GM23338 (cell line): ENCODE measurements around the gene ETFA. TPM values are rescaled to one million over a fixed set of nuclear protein-coding genes. Genes with fewer than 3 reads are reported as not detected.

Source experiments
- ATAC-seq: fragments of 200-7000 bp; cut with Tn5 transposase; 3 replicates; pipeline ENCODE4 v1.9.1; 2020
- DNase-seq: peaks from one replicate; pipeline ENCODE4 v3.0.0-alpha.2; 2015; ENCODE audit warnings: low spot score
- H2AFZ ChIP-seq: fragments of 200-600 bp; sonication (generic); 2 replicates; pipeline ENCODE4 v1.8.0; 2016; ENCODE audit warnings: antibody characterized with exemption, mild to moderate bottlenecking, moderate library complexity
- H3F3A ChIP-seq: fragments of 200-600 bp; sonication (generic); replicated peaks from 2 replicates; pipeline ENCODE4 v1.8.0; 2017; ENCODE audit warnings: antibody characterized with exemption, mixed run types, low read depth
- H3K27ac ChIP-seq: fragments of 200-600 bp; sonication (generic); 2 replicates; pipeline ENCODE4 v1.6.1; 2016; ENCODE audit warnings: low read depth
- H3K27me3 ChIP-seq: fragments of 200-600 bp; sonication (generic); 2 replicates; pipeline ENCODE4 v1.8.0; 2016; ENCODE audit warnings: mild to moderate bottlenecking, mixed run types, moderate library complexity; ENCODE audit not compliant: insufficient read depth
- H3K36me3 ChIP-seq: fragments of 200-600 bp; sonication (generic); 2 replicates; pipeline ENCODE4 v1.8.0; 2016; ENCODE audit warnings: mild to moderate bottlenecking; ENCODE audit not compliant: insufficient read depth
- H3K4me1 ChIP-seq: fragments of 200-600 bp; sonication (generic); 2 replicates; pipeline ENCODE4 v1.8.0; 2016; ENCODE audit warnings: mild to moderate bottlenecking, moderate library complexity; ENCODE audit not compliant: insufficient read depth
- H3K4me2 ChIP-seq: fragments of 200-600 bp; sonication (generic); 2 replicates; pipeline ENCODE4 v1.7.1; 2017; ENCODE audit warnings: mixed run types
- H3K4me3 ChIP-seq: fragments of 200-600 bp; sonication (generic); 2 replicates; pipeline ENCODE4 v1.6.1; 2016; ENCODE audit warnings: mixed run types
- H3K79me2 ChIP-seq: fragments of 200-600 bp; sonication (generic); replicated peaks from 2 replicates; pipeline ENCODE4 v1.8.0; 2017; ENCODE audit warnings: mild to moderate bottlenecking; ENCODE audit not compliant: insufficient read depth
- H3K9me2 ChIP-seq: fragments of 200-600 bp; sonication (generic); 2 replicates; pipeline ENCODE4 v1.8.0; 2017; ENCODE audit not compliant: insufficient read depth
- H4K20me1 ChIP-seq: fragments of 200-600 bp; sonication (generic); replicated peaks from 2 replicates; pipeline ENCODE4 v1.8.0; 2017; ENCODE audit warnings: mild to moderate bottlenecking; ENCODE audit not compliant: insufficient read depth
- H3K27ac Mint-ChIP-seq: 2 replicates; pipeline ENCODE4 v1.8.0; 2020; ENCODE audit warnings: inconsistent platforms, mild to moderate bottlenecking, moderate library complexity, mixed read lengths
- H3K27me3 Mint-ChIP-seq: 3 replicates; pipeline ENCODE4 v1.8.0; 2022; ENCODE audit warnings: low read depth, mild to moderate bottlenecking, moderate library complexity, mixed read lengths, inconsistent platforms; ENCODE audit not compliant: insufficient read depth, poor library complexity
- H3K36me3 Mint-ChIP-seq: 3 replicates; pipeline ENCODE4 v1.8.0; 2021; ENCODE audit warnings: low read depth, mild to moderate bottlenecking, inconsistent platforms, moderate library complexity, mixed read lengths
- H3K4me1 Mint-ChIP-seq: 3 replicates; pipeline ENCODE4 v1.8.0; 2020; ENCODE audit warnings: mild to moderate bottlenecking, inconsistent platforms, mixed read lengths
- H3K4me3 Mint-ChIP-seq: 3 replicates; pipeline ENCODE4 v1.8.0; 2021; ENCODE audit warnings: moderate library complexity, mild to moderate bottlenecking, inconsistent platforms, mixed read lengths
- H3K9me3 Mint-ChIP-seq: 3 replicates; pipeline ENCODE4 v1.8.0; 2020; ENCODE audit warnings: moderate library complexity, mild to moderate bottlenecking, inconsistent platforms, mixed read lengths
- CREB1 ChIP-seq: fragments of 250-450 bp; sonication (Bioruptor Pico); IDR thresholded peaks from 2 replicates; pipeline ENCODE4 v1.5.0; 2020; ENCODE audit warnings: low read depth, mild to moderate bottlenecking, moderate library complexity
- NANOG ChIP-seq: IDR thresholded peaks from 2 replicates; pipeline ENCODE4 v1.6.1; 2016; ENCODE audit warnings: antibody characterized with exemption, borderline replicate concordance
- ZNF331 ChIP-seq: fragments of 250-450 bp; sonication (Bioruptor Pico); IDR thresholded peaks from 2 replicates; pipeline ENCODE4 v1.5.0; 2020; ENCODE audit warnings: low read depth, mild to moderate bottlenecking, moderate library complexity
- polyA plus RNA-seq: library from polyadenylated mRNA; unstranded; fragments of >200 nt; fragmentation: Nextera tagmentation; extraction: Ambion mirVana; gene quantifications from 2 replicates; pipeline ENCODE4 v1.2.1, GENCODE V29; 2016
- total RNA-seq: library from RNA; depleted of rRNA; stranded (reverse); fragments of >200 nt; shearing (Covaris generic); gene quantifications from 2 replicates; pipeline ENCODE4 v1.2.3, GENCODE V29; 2014
- TF ChIP-seq, protein P1 (sequence below): fragments of 250-450 bp; sonication (Bioruptor Pico); IDR thresholded peaks from 2 replicates; pipeline ENCODE4 v1.5.0; 2020; ENCODE audit warnings: mild to moderate bottlenecking, moderate library complexity
- TF ChIP-seq, protein P2 (sequence below), 2 experiments: fragments of 200-600 bp in 1 of 2; sonication (generic) in 1 of 2; conservative IDR thresholded peaks; 2 replicates each; pipeline versions ENCODE4 v1.5.1 to v1.6.1; 2016 to 2017; ENCODE audit warnings: antibody characterized with exemption in 2 of 2, low read depth in 2 of 2, mild to moderate bottlenecking in 2 of 2, moderate library complexity in 1 of 2

Gene ETFA
- total and polyA plus RNA-seq, 2 experiments from 2014 or later = 52.9 to 69.1 TPM

GRCh38 chr15:76282465-76282864, 28.8 kb downstream of the ETFA start:
- Histone ChIP-seq H3K79me2 (no peaks in the 10 kb centered on the region), H3K36me3 (no peaks in the 10 kb centered on the region; the same call in 1 of the 2 replicates), H2AFZ (no peak overlapping the region), H3K9me2 (no peaks in the 10 kb centered on the region), H3F3A (no peaks in the 10 kb centered on the region), H3K4me2 (no peak overlapping the region), H3K4me1 (no peaks in the 10 kb centered on the region), H4K20me1 (no peaks in the 10 kb centered on the region; the same call in 1 of the 2 replicates), H3K27ac (no peak overlapping the region), H3K4me3 (no peak overlapping the region), H3K27me3 (no peaks in the 10 kb centered on the region)
- Mint-ChIP-seq H3K9me3 (no peaks in the 10 kb centered on the region; the same call in 2 of the 3 replicates), H3K4me1 (no peaks in the 10 kb centered on the region), H3K4me3 (no peak overlapping the region), H3K27me3 (no peaks in the 10 kb centered on the region), H3K27ac (no peak overlapping the region), H3K36me3 (peaks cover 8% of the 10 kb centered on the region; the same call in 2 of the 3 replicates)
- TF ChIP-seq, protein P1, sequence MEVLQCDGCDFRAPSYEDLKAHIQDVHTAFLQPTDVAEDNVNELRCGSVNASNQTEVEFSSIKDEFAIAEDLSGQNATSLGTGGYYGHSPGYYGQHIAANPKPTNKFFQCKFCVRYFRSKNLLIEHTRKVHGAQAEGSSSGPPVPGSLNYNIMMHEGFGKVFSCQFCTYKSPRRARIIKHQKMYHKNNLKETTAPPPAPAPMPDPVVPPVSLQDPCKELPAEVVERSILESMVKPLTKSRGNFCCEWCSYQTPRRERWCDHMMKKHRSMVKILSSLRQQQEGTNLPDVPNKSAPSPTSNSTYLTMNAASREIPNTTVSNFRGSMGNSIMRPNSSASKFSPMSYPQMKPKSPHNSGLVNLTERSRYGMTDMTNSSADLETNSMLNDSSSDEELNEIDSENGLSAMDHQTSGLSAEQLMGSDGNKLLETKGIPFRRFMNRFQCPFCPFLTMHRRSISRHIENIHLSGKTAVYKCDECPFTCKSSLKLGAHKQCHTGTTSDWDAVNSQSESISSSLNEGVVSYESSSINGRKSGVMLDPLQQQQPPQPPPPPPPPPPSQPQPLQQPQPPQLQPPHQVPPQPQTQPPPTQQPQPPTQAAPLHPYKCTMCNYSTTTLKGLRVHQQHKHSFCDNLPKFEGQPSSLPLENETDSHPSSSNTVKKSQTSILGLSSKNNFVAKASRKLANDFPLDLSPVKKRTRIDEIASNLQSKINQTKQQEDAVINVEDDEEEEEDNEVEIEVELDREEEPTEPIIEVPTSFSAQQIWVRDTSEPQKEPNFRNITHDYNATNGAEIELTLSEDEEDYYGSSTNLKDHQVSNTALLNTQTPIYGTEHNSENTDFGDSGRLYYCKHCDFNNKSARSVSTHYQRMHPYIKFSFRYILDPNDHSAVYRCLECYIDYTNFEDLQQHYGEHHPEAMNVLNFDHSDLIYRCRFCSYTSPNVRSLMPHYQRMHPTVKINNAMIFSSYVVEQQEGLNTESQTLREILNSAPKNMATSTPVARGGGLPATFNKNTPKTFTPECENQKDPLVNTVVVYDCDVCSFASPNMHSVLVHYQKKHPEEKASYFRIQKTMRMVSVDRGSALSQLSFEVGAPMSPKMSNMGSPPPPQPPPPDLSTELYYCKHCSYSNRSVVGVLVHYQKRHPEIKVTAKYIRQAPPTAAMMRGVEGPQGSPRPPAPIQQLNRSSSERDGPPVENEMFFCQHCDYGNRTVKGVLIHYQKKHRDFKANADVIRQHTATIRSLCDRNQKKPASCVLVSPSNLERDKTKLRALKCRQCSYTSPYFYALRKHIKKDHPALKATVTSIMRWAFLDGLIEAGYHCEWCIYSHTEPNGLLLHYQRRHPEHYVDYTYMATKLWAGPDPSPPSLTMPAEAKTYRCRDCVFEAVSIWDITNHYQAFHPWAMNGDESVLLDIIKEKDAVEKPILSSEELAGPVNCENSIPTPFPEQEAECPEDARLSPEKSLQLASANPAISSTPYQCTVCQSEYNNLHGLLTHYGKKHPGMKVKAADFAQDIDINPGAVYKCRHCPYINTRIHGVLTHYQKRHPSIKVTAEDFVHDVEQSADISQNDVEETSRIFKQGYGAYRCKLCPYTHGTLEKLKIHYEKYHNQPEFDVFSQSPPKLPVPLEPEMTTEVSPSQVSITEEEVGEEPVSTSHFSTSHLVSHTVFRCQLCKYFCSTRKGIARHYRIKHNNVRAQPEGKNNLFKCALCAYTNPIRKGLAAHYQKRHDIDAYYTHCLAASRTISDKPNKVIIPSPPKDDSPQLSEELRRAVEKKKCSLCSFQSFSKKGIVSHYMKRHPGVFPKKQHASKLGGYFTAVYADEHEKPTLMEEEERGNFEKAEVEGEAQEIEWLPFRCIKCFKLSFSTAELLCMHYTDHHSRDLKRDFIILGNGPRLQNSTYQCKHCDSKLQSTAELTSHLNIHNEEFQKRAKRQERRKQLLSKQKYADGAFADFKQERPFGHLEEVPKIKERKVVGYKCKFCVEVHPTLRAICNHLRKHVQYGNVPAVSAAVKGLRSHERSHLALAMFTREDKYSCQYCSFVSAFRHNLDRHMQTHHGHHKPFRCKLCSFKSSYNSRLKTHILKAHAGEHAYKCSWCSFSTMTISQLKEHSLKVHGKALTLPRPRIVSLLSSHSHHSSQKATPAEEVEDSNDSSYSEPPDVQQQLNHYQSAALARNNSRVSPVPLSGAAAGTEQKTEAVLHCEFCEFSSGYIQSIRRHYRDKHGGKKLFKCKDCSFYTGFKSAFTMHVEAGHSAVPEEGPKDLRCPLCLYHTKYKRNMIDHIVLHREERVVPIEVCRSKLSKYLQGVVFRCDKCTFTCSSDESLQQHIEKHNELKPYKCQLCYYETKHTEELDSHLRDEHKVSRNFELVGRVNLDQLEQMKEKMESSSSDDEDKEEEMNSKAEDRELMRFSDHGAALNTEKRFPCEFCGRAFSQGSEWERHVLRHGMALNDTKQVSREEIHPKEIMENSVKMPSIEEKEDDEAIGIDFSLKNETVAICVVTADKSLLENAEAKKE (CRISPR knock-in tag) = no peak
- TF ChIP-seq NANOG (no peak), CREB1 (CRISPR knock-in tag) (no peak), ZNF331 (CRISPR knock-in tag) (no peak)
- TF ChIP-seq, protein P2, sequence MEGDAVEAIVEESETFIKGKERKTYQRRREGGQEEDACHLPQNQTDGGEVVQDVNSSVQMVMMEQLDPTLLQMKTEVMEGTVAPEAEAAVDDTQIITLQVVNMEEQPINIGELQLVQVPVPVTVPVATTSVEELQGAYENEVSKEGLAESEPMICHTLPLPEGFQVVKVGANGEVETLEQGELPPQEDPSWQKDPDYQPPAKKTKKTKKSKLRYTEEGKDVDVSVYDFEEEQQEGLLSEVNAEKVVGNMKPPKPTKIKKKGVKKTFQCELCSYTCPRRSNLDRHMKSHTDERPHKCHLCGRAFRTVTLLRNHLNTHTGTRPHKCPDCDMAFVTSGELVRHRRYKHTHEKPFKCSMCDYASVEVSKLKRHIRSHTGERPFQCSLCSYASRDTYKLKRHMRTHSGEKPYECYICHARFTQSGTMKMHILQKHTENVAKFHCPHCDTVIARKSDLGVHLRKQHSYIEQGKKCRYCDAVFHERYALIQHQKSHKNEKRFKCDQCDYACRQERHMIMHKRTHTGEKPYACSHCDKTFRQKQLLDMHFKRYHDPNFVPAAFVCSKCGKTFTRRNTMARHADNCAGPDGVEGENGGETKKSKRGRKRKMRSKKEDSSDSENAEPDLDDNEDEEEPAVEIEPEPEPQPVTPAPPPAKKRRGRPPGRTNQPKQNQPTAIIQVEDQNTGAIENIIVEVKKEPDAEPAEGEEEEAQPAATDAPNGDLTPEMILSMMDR (conservative IDR thresholded peaks at IDR 0.05; ENCODE audit: low read depth in 2 of 2) = no peak
- DNase-seq = no peak
- ATAC-seq = no peak
